ENCODE measurements around the gene DNLZ.

The DNLZ gene

GRCh38 chr9:136313111-136314055 lies 50.2 kb downstream of the DNLZ start:
- no peak for DNase-seq

GRCh38 chr9:136312436-136312835 lies 51.1 kb downstream of the DNLZ start:
- peak; percentile 34 for DNase-seq

- DNase-seq: no peak
These were observed 51.6 kb downstream of the DNLZ start for GRCh38 chr9:136312009-136312375.

GRCh38 chr9:136311051-136312008 lies 52.2 kb downstream of the DNLZ start:
- DNase-seq: peak; percentile 93

- DNase-seq: peak; percentile 99
These were observed 53.1 kb downstream of the DNLZ start for GRCh38 chr9:136310273-136311030.

GRCh38 chr9:136309806-136310220 lies 53.7 kb downstream of the DNLZ start:
- peak; percentile 83 for DNase-seq

All from NCI-H2171 treated with DMSO at 0.1 percent for 48 hours (cell line).